ENCODE measurements around the gene OR2T33. TPM values are rescaled to one million over a fixed set of nuclear protein-coding genes. Genes with fewer than 3 reads are reported as not detected.

OR2T33 gene
- total RNA-seq, 1 donor from 2014 or later: not detected

DNA sequence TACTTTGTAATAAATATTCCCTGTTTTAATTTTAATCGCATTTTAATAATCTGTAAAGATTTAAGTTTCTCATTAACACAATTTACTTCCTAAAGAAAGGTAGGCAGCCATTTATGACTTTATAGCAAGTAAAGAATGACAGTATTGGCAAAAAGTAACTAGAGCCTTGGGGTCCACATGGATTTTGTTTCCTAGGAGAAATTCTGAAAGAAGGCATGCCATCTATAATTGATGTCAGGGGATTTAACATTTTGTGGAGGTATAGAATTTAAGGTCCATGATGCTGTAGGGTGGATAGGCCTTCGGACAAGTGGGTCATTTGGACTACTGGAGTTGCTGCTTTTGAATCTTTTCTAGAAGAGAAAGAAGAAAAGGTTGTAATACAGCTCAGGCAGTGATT lies 46.7 kb downstream of the OR2T33 start, which contains the start of gene OR2M4:
Gene OR2M4 (plus strand): TSS at position 301 of the 400 bp plus-strand sequence. CDS start 7,512 bp downstream, outside the sequence.
- Mint-ChIP-seq H3K27me3 (ENCODE audit: insufficient read depth, low read depth) (peaks cover 3% of the 10 kb centered on the region), H3K4me1 (no peaks in the 10 kb centered on the region), H3K27ac (no peak within 1 kb of the TSS), H3K36me3 (no peaks in the 10 kb centered on the region), H3K4me3 (no peak within 1 kb of the TSS), H3K9me3 (peaks cover 38% of the 10 kb centered on the region)
- H2AFZ ChIP-seq (replicated peaks): no peak within 1 kb of the TSS
- H3K27ac ChIP-seq: no peak within 1 kb of the TSS
- no peaks in the 10 kb centered on the region for H4K20me1 ChIP-seq (ENCODE audit: low read depth)
- no peak within 1 kb of the TSS for H3K4me2 ChIP-seq
- H3K27me3 ChIP-seq: no peaks in the 10 kb centered on the region
- peaks cover 46% of the 10 kb centered on the region for H3K9me3 ChIP-seq (ENCODE audit: low read depth)
- no peaks in the 10 kb centered on the region for H3K4me1 ChIP-seq
- no peaks in the 10 kb centered on the region for H3F3A ChIP-seq (ENCODE audit: low read depth)
- no peaks in the 10 kb centered on the region for H3K79me2 ChIP-seq (ENCODE audit: low read depth)
- TF ChIP-seq CTCF (IDR thresholded peaks at IDR 0.05) (no peak), EZH2 (IDR thresholded peaks at IDR 0.05) (no peak), EZH2phosphoT487 (IDR thresholded peaks at IDR 0.05) (no peak)
- H3K9ac ChIP-seq: no peak within 1 kb of the TSS
- no peaks in the 10 kb centered on the region for H3K36me3 ChIP-seq
- no peak for DNase-seq (ENCODE audit: low spot score)
- H3K4me3 ChIP-seq: no peak within 1 kb of the TSS

DNA sequence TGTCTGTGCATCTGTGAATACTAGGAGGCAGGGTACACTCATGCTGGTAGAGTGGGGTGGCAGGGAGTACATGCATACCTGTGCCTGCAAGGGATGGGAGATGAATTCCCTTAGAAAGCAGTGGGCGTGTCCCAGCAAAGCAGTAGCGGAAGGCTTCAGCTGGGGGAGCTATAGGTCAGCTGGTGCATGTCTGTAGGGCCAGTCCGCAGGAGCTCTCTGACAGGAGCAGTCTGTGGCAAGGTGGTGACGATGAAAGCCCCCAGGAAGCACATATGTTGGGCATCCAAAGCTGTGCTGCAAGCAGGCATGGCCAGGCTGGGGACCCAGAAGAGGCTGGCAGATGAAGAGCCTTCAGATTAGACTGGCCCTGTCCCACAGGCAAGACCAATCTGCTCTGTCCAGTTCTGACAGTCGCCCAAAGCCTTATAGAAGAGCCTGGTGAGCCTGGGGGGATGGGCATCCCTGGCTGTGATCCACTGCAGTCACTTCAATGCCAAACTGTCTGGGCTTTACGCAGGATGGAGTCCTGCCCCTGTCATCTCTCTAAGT lies 48.3 kb downstream of the OR2T33 start:
- H2AFZ ChIP-seq (replicated peaks): no peak overlapping the region
- H3F3A ChIP-seq (ENCODE audit: low read depth): no peaks in the 10 kb centered on the region
- no peak for TF ChIP-seq CTCF (IDR thresholded peaks at IDR 0.05)
- no peak for TF ChIP-seq EZH2phosphoT487 (IDR thresholded peaks at IDR 0.05)
- TF ChIP-seq EZH2 (IDR thresholded peaks at IDR 0.05): no peak
- no peak for DNase-seq (ENCODE audit: low spot score)
- no peaks in the 10 kb centered on the region for H4K20me1 ChIP-seq (ENCODE audit: low read depth)
- no peak overlapping the region for H3K27ac Mint-ChIP-seq
- H3K4me1 ChIP-seq: no peaks in the 10 kb centered on the region
- peaks cover 51% of the 10 kb centered on the region for H3K9me3 ChIP-seq (ENCODE audit: low read depth)
- no peaks in the 10 kb centered on the region for H3K4me1 Mint-ChIP-seq
- no peak overlapping the region for H3K4me3 Mint-ChIP-seq
- no peak overlapping the region for H3K9ac ChIP-seq
- H3K27ac ChIP-seq: no peak overlapping the region
- no peaks in the 10 kb centered on the region for H3K79me2 ChIP-seq (ENCODE audit: low read depth)
- peaks cover 2% of the 10 kb centered on the region for H3K27me3 Mint-ChIP-seq (ENCODE audit: insufficient read depth, low read depth)
- no peaks in the 10 kb centered on the region for H3K36me3 ChIP-seq
- H3K4me3 ChIP-seq: no peak overlapping the region
- H3K27me3 ChIP-seq: no peaks in the 10 kb centered on the region
- no peak overlapping the region for H3K4me2 ChIP-seq
- H3K9me3 Mint-ChIP-seq: peaks cover 30% of the 10 kb centered on the region
- H3K36me3 Mint-ChIP-seq: no peaks in the 10 kb centered on the region

- H3K36me3 Mint-ChIP-seq: no peaks in the 10 kb centered on the region
- Histone ChIP-seq H3K27ac (no peak overlapping the region), H2AFZ (replicated peaks) (no peak overlapping the region), H4K20me1 (ENCODE audit: low read depth) (no peaks in the 10 kb centered on the region), H3K9ac (no peak overlapping the region), H3K4me2 (no peak overlapping the region), H3K4me1 (no peaks in the 10 kb centered on the region), H3K36me3 (no peaks in the 10 kb centered on the region), H3K79me2 (ENCODE audit: low read depth) (no peaks in the 10 kb centered on the region), H3K4me3 (no peak overlapping the region), H3K9me3 (ENCODE audit: low read depth) (peaks cover 46% of the 10 kb centered on the region), H3K27me3 (no peaks in the 10 kb centered on the region), H3F3A (ENCODE audit: low read depth) (no peaks in the 10 kb centered on the region)
- TF ChIP-seq EZH2phosphoT487 (IDR thresholded peaks at IDR 0.05): no peak
- TF ChIP-seq EZH2 (IDR thresholded peaks at IDR 0.05): no peak
- no peak for TF ChIP-seq CTCF (IDR thresholded peaks at IDR 0.05)
- peaks cover 2% of the 10 kb centered on the region for H3K27me3 Mint-ChIP-seq (ENCODE audit: insufficient read depth, low read depth)
- peaks cover 31% of the 10 kb centered on the region for H3K9me3 Mint-ChIP-seq
- no peaks in the 10 kb centered on the region for H3K4me1 Mint-ChIP-seq
- H3K4me3 Mint-ChIP-seq: no peak overlapping the region
- H3K27ac Mint-ChIP-seq: no peak overlapping the region
- no peak for DNase-seq (ENCODE audit: low spot score)
Observed at GRCh38 chr1:248225537-248225936, 52.2 kb downstream of the OR2T33 start.

Other genes with a start within 250 kb of the OR2T33 start
- gene OR2L2, start 247.9 kb downstream of the OR2T33 start, total RNA-seq (ENCODE audit: low replicate concordance): not detected in 2 replicates
- not detected in 2 replicates for gene OR2L3, start 231.1 kb downstream of the OR2T33 start, total RNA-seq (ENCODE audit: low replicate concordance)
- gene OR2L13, start 182.8 kb downstream of the OR2T33 start, total RNA-seq (ENCODE audit: low replicate concordance): not detected in 2 replicates
- gene OR2M5, start 132.8 kb downstream of the OR2T33 start, total RNA-seq (ENCODE audit: low replicate concordance): not detected in 2 replicates
- not detected in 2 replicates for gene OR2M2, start 103.2 kb downstream of the OR2T33 start, total RNA-seq (ENCODE audit: low replicate concordance)
- not detected in 2 replicates for gene OR2M3, start 80.7 kb downstream of the OR2T33 start, total RNA-seq (ENCODE audit: low replicate concordance)
- not detected in 2 replicates for gene OR2M4, start 46.6 kb downstream of the OR2T33 start, total RNA-seq (ENCODE audit: low replicate concordance)
- not detected in 2 replicates for gene OR2T12, start 25.4 kb upstream of the OR2T33 start, total RNA-seq (ENCODE audit: low replicate concordance)
- not detected in 2 replicates for gene OR2M7, start 46.6 kb upstream of the OR2T33 start, total RNA-seq (ENCODE audit: low replicate concordance)
- not detected in 2 replicates for gene OR14C36, start 70.8 kb upstream of the OR2T33 start, total RNA-seq (ENCODE audit: low replicate concordance)
- gene OR2T4, start 83.7 kb upstream of the OR2T33 start, total RNA-seq (ENCODE audit: low replicate concordance): not detected in 2 replicates
- not detected in 2 replicates for gene OR2T6, start 97.8 kb upstream of the OR2T33 start, total RNA-seq (ENCODE audit: low replicate concordance)
- not detected in 2 replicates for gene OR2T1, start 125.1 kb upstream of the OR2T33 start, total RNA-seq (ENCODE audit: low replicate concordance)
- gene OR2T2, start 167.7 kb upstream of the OR2T33 start, total RNA-seq (ENCODE audit: low replicate concordance): not detected in 2 replicates
- gene OR2T3, start 195.4 kb upstream of the OR2T33 start, total RNA-seq (ENCODE audit: low replicate concordance): not detected in 2 replicates
- gene OR2T5, start 210.6 kb upstream of the OR2T33 start, total RNA-seq (ENCODE audit: low replicate concordance): not detected in 2 replicates
- not detected in 2 replicates for gene OR2G6, start 230.1 kb upstream of the OR2T33 start, total RNA-seq (ENCODE audit: low replicate concordance)

Measured in neural progenitor cell (in vitro differentiated cells).